ENCODE results near the gene A2M. TPM values are rescaled to one million over a fixed set of nuclear protein-coding genes. Genes with fewer than 3 reads are reported as not detected.

A2M gene
- total and polyA plus RNA-seq, 2 of the 13 experiments (the other 11 are each of a cell fraction or from before 2014, with no cell fraction given): 2,807 to 6,551 TPM

GRCh38 chr12:9064815-9065606 lies 50.7 kb downstream of the A2M start (continued):
- TF ChIP-seq TFDP1 (CRISPR knock-in tag; IDR thresholded peaks at IDR 0.05; ENCODE audit: borderline replicate concordance) (0 out of 2 replicates have a peak, but pooled peaks have one; percentile 6), HMGXB3 (CRISPR knock-in tag; IDR thresholded peaks at IDR 0.05; ENCODE audit: borderline replicate concordance) (no peak), ZNF644 (CRISPR knock-in tag; IDR thresholded peaks at IDR 0.05; ENCODE audit: low read depth) (no peak), TIGD3 (CRISPR knock-in tag; IDR thresholded peaks at IDR 0.05; ENCODE audit: borderline replicate concordance) (no peak), ZNF549 (CRISPR knock-in tag; IDR thresholded peaks at IDR 0.05) (no peak), HDAC6 (IDR thresholded peaks at IDR 0.05; ENCODE audit: low read depth, low read length) (no peak), KDM3A (CRISPR knock-in tag; IDR thresholded peaks at IDR 0.05; ENCODE audit: low read depth) (no peak; the same call in 1 of the 2 replicates), NONO (IDR thresholded peaks at IDR 0.05) (no peak), NONO (CRISPR knock-in tag; conservative IDR thresholded peaks at IDR 0.05) (no peak; the same call in none of the 2 replicates), ZNF160 (CRISPR knock-in tag; IDR thresholded peaks at IDR 0.05) (no peak), ZNF484 (CRISPR knock-in tag; IDR thresholded peaks at IDR 0.05; ENCODE audit: borderline replicate concordance, low read depth) (no peak), SALL1 (CRISPR knock-in tag; IDR thresholded peaks at IDR 0.05) (no peak; the same call in 1 of the 2 replicates), ZNF740 (CRISPR knock-in tag; IDR thresholded peaks at IDR 0.05) (peak; percentile 83; the same call in 1 of the 2 replicates), ZNF556 (CRISPR knock-in tag; IDR thresholded peaks at IDR 0.05; ENCODE audit: borderline replicate concordance) (peak; percentile 23; the same call in 1 of the 2 replicates), ISX (CRISPR knock-in tag; conservative IDR thresholded peaks at IDR 0.05) (no peak), NKX3-1 (CRISPR knock-in tag; IDR thresholded peaks at IDR 0.05) (no peak), ZNF770 (CRISPR knock-in tag; IDR thresholded peaks at IDR 0.05) (no peak)

Data from HepG2 (cell line).